Measurements from ENCODE around the gene LSM10.

LSM10 gene

GRCh38 chr1:36406440-36406839 lies 8.7 kb upstream of the LSM10 start:
- DNase-seq, result no peak

DNA sequence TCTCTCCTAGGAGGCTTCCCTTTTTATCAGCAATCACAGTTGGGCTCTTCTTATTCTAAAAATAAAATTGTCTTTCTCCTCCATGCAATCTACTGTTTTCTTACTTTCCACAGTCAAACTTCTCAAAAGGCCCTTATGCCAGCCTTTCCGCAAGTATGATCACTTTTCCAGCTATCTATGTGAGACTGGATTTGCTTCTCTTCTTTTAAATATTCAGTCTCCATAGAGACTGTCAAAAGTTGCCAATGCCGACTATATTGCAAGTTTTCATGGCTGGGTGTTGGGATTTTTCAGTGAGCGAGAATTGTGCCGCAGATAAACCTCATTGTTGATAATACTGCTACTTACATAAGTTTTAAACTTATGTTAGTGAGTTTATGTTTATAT lies 4.8 kb upstream of the LSM10 start:
- no peak for DNase-seq

DNA sequence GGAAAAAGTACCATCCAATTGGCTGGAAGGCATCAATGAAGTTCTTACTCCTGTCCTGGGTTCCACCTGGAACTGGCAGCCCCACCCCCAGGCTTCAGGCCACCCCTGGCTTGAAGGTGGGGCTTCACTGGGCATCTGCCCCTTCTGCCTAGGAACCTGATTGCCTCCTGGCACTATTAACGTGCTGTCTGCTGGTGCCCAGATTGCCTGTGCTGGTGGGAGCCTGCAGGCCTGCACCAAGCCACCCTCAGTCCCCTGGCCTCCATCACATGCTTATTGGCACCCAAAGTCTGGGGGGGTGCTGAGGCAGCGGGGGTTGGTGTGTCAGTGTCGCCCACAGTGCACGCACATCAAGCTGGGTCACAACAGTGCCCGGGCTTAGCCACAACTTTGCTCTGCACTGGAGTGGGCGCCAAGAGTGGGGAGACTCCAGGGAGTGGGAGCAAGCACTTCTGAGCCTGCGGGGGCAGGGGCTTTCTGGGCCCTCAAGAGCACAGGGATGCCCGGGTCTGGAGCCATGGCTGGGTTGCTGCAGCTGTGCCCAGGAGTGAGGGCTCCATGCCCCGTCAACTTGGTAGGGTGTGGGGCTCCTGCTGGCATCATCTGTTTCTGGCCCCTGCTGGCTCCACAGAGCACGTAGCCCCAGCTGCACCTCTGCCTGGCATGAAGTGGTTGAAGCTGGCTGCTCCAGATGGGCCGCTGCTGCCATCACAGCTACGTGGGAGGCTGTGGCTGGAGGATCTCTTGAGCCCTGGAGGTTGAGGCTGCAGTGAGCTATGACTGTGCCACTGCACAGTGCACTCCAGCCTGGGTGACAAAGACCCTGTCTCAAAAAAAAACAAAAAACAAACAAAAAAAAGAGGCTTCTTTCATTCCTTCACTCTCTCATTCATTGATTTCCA lies 4.1 kb upstream of the LSM10 start:
- no peak for DNase-seq

- DNase-seq, result peak; percentile 13
Measured at GRCh38 chr1:36400825-36401601, 3.3 kb upstream of the LSM10 start.

GRCh38 chr1:36400514-36400824 lies 2.8 kb upstream of the LSM10 start:
- DNase-seq, result no peak

DNA sequence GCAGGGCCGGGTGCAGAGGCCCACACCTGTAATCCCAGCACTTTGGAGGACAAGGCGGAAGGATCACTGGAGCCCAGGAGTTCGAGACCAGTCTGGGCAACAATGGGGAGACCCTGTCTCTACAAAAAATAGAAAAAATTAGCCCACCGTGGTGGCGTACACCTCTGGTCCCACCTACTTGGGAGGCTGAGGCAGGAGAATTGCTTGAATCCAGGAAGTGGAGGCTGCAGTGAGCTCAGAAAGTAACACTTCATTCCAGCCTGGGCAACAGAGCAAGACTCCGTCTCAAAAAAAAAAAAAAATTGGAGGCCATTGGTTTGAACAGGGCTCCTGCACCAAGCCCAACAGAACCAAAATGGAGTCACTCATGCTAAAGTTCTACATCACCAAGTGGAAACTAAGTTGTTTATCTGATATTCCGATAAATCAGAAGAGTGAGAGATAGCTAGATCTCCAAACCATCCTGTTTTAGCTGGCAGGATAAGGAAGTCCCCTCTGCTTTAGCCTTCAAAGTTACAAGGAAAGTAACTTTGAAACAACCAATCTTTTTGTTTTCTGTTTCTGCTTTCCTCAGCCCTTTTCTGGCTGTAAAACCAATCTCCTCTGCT lies 766 bp upstream of the LSM10 start:
- DNase-seq, result no peak

DNA sequence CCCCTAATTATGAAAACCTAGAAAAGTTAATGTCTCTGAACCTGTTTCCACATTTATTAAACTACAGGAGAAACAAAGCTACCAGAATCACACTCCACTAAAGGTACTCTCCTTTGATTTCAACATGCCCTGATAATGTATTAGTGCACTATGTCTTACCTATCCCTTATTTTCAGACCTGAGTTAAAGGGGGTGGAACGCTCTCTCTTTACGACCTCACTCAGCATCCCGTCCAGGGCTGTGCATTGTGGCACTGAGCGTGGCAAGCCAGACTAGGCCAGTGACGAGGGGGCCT lies 678 bp downstream of the LSM10 start:
- DNase-seq, result no peak

DNA sequence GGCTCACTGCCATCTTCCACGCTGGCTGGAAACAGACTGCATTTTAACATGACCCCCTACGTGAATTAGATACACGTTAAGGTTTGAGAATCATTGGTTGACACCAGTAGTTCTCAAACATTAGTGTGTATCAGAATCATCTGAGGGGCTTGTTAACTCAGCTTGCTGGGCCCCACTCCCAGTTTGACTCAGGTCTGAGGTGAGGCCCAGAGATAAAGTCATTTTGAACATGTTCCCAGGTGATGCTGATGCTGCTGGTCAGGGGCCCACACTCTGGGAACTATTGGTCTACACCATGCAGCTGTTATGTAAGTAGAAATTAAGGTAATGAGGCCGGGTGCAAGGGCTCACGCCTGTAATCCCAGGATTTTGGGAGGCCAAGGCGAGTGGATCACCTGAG lies 1.3 kb downstream of the LSM10 start:
- no peak for DNase-seq

DNA sequence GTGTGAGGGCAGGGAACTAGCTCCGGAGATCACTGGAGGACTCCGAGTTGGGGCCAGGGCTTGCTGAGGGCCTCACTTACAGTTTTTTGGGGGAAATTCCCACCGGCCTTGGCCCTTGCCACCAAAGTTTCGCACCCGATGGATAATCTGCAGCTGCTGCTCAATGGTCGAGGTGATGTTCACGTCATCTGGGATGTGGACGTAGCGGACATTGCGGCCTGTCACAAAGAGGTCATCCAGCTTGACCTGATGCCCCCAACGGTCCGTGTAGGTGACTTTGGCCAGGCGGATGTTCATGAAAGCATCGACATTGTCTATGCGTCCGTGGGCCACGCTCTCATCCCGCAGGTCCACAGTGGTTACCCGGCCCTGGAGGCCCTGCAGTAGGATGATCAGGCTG lies 4.0 kb downstream of the LSM10 start:
- DNase-seq, result no peak

GRCh38 chr1:36392836-36393235 lies 4.9 kb downstream of the LSM10 start:
- no peak for DNase-seq

- no peak for DNase-seq
Measured at GRCh38 chr1:36391271-36391670, 6.4 kb downstream of the LSM10 start.

GRCh38 chr1:36390411-36390810 lies 7.3 kb downstream of the LSM10 start:
- no peak for DNase-seq

GRCh38 chr1:36389999-36390398 lies 7.7 kb downstream of the LSM10 start:
- no peak for DNase-seq

GRCh38 chr1:36389261-36389660 lies 8.4 kb downstream of the LSM10 start:
- no peak for DNase-seq

GRCh38 chr1:36387141-36387949 lies 10.4 kb downstream of the LSM10 start:
- DNase-seq, result peak; percentile 41

DNA sequence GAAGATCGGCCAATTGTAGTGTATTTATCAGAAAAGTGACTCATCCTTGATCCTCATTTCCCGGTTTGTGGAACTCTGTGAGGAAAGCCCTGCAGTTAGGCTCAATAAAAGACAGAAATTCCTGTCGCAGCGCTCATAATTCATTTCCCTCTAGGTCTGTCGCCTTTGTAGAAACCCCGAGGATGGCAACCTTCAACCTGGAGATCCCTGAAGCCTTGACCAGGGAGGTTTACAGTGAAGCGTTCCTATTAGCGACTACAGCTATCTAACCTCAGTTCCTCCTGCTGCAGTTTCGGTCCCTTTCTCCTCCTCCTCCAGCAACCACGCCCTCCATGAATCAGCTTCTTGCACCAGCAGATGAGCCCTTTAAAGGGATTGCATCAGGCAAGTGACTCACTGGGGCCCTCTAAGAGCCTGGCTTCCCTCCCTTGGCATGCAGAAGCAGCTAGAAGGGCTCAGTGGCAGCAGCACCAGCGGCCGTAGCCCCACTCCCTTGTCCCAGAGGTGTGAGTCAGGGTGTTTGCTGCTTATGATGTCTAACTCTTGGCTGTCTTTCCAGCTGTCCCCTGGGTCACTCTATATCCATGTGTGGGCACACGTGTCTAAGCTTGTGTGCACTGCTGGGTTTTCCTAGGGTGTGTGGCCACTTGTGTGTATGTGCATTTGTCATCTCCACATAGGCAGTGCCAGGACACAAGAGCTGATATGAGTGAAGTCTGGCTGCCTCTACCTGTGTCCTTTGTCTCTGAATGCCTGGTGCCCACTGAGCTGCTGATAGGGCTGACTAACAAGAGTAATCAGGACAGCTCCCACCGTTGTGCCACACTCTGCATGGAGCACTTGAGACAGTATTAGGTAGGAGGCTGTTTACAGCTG lies 11.2 kb downstream of the LSM10 start:
- peak; percentile 97 for DNase-seq

DNA sequence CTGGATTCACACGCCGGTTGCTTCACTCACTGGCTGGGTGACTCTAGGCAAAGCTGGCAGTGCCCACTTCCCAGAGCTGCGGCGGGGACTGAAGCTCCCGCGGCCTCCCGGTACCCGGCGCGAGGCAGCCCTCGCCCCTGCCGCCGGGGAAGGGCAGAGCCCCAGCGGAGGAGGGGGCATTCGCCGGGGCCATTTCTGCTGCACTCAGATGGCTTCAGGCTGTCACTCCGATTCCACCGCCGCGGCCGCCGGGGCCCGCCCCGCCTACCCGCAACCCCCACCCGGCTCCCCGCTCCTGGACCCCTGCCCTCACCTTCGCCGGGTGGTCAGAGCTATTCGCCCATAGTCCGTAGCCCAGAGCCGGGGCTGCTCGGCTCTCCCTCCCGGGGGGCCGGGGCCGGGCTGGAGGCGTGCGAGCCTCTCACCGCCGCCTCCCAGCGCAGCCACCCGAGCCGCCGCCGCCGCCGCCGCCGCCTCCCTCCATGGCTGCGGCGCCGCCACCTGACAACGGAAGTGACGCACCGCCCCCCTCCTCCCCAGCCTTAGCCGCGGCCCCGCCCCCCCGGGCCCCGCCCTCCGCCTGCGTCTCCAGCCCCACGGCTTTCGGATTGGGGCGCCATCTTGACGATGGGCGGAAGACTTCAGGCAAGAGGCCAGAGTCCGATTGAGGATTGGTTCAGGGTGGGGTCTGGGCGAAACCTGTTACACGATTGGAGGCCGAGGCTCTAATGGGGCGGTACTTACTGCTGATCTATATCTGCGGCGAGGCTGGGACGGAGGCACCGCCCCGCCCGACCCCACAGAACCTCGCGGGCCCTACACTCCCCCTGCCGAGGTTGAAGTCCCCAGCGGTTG lies 12.1 kb downstream of the LSM10 start, which contains the start of gene STK40:
Gene STK40, minus strand, starts transcription at position 515 of the 855 bp plus-strand sequence. CDS start 24,592 bp downstream, outside the sequence.
- peak; percentile 100 for DNase-seq

GRCh38 chr1:36384542-36385409 lies 12.9 kb downstream of the LSM10 start:
- peak; percentile 86 for DNase-seq

- no peak for DNase-seq
Measured at GRCh38 chr1:36383240-36383639, 14.5 kb downstream of the LSM10 start.

DNA sequence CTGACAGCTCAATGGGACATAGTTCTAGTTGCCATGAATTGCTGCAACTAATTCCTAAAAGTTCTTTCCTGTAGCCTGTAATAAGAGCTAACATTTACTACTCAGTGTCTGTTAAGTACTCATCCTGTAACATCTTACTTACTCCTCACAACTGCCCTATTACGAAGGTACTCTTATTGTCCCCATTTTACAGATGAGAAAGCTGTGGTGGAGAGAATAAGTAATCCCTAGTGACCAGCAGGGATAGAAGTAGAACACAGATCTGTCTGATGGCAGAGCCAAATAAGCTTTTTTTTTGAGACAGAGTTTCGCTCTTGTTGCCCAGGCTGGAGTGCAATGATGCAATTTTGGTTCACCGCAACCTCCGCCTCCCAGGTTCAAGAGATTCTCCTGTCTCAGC lies 15.0 kb downstream of the LSM10 start:
- no peak for DNase-seq
